Measurements from ENCODE around the gene GLIS1. TPM values are rescaled to one million over a fixed set of nuclear protein-coding genes. Genes with fewer than 3 reads are reported as not detected.

GLIS1 gene
- total and polyA plus RNA-seq, 2 of the 8 experiments (the other 6 are each of a cell fraction or from before 2014, with no cell fraction given) = 0.15 to 0.22 TPM

- peak overlapping the region; percentile 50; the same call in 1 of the 2 replicates for H2BK12ac ChIP-seq (ENCODE audit: low read depth, low read length)
- ChIA-PET POLR2A (ENCODE audit: partially characterized antibody) (no interaction called here), CTCF (ENCODE audit: partially characterized antibody) (interaction anchor here (0.6 to 1.1 kb wide), 5 partner anchors 15 to 181 kb away, joined by 3 to 4 read pairs (median 3); no protein-coding TSS in a partner anchor)
- no peak overlapping the region for H2BK120ac ChIP-seq (replicated peaks; ENCODE audit: low read depth, low read length)
- H3K79me1 ChIP-seq (ENCODE audit: low read depth, low read length) = no peaks in the 10 kb centered on the region
- H4K5ac ChIP-seq (ENCODE audit: insufficient read length, low read depth, low read length) = no peak overlapping the region
- TF ChIP-seq SP1 (IDR thresholded peaks at IDR 0.05; ENCODE audit: low read depth, low read length) (no peak), RXRA (IDR thresholded peaks at IDR 0.05; ENCODE audit: insufficient read depth, low read depth, low read length) (no peak), HDAC2 (IDR thresholded peaks at IDR 0.05; ENCODE audit: borderline replicate concordance in 1 of 2, low read depth in 2 of 2, low read length in 2 of 2) (no peak), JUN (IDR thresholded peaks at IDR 0.05; ENCODE audit: low read depth, low read length) (no peak), BACH1 (IDR thresholded peaks at IDR 0.05; ENCODE audit: low read length) (no peak), KDM4A (IDR thresholded peaks at IDR 0.05; ENCODE audit: low read depth, low read length, severe bottlenecking) (no peak), FOSL1 (IDR thresholded peaks at IDR 0.05; ENCODE audit: insufficient read depth, low read depth, low read length) (no peak), SIN3A (conservative IDR thresholded peaks at IDR 0.05 in 1 of 2, IDR thresholded peaks at IDR 0.05 in 1 of 2; ENCODE audit: low read depth in 1 of 2, low read length in 2 of 2) (no peak), CBX5 (IDR thresholded peaks at IDR 0.05; ENCODE audit: low read depth, low read length) (no peak), TEAD4 (IDR thresholded peaks at IDR 0.05; ENCODE audit: low read depth, low read length) (no peak), GABPA (IDR thresholded peaks at IDR 0.05; ENCODE audit: borderline replicate concordance, insufficient read depth, low read length) (no peak), ASH2L (IDR thresholded peaks at IDR 0.05; ENCODE audit: low read length) (no peak), GTF2F1 (IDR thresholded peaks at IDR 0.05; ENCODE audit: borderline replicate concordance, low read depth, low read length) (no peak), SIRT6 (IDR thresholded peaks at IDR 0.05; ENCODE audit: low read length) (no peak), NRF1 (IDR thresholded peaks at IDR 0.05; ENCODE audit: low read depth, low read length) (no peak)
- H2BK5ac ChIP-seq (ENCODE audit: low read depth, low read length) = no peak overlapping the region
- no peak overlapping the region for H2BK20ac ChIP-seq (ENCODE audit: low read length)
- H3K36me3 ChIP-seq (ENCODE audit: control insufficient read depth in 2 of 4, insufficient read depth in 4 of 4, low read length in 3 of 4) = no peaks in the 10 kb centered on the region
- no peak overlapping the region for H3K4ac ChIP-seq (replicated peaks; ENCODE audit: insufficient read length, low read depth, low read length)
- no peak overlapping the region for H3K23ac ChIP-seq (ENCODE audit: insufficient read length)
- H4K8ac ChIP-seq (ENCODE audit: extremely low read depth, insufficient read depth, low read length) = no peak overlapping the region
- no peaks in the 10 kb centered on the region for H3K23me2 ChIP-seq (ENCODE audit: low read depth, low read length)
- no peak overlapping the region for H2AK5ac ChIP-seq (ENCODE audit: low read depth, low read length)
- no peak overlapping the region for H3K14ac ChIP-seq (ENCODE audit: insufficient read length)
- DNase-seq (ENCODE audit: low read depth in 1 of 2, low spot score in 2 of 2) (no peak), FAIRE-seq (no peak)
- H4K20me1 ChIP-seq (replicated peaks in 1 of 2; ENCODE audit: control insufficient read depth in 1 of 2, insufficient read depth in 2 of 2, low read length in 2 of 2) = no peaks in the 10 kb centered on the region
- peak overlapping the region; percentile 72; the same call in 1 of the 2 replicates for H2BK15ac ChIP-seq (ENCODE audit: low read length)
- no peak overlapping the region for H4K91ac ChIP-seq (replicated peaks; ENCODE audit: insufficient read length, low read length)
- H3K79me2 ChIP-seq (ENCODE audit: control insufficient read depth in 1 of 2, insufficient read depth in 2 of 2, low read length in 2 of 2) = no peaks in the 10 kb centered on the region
- WGBS, 2 experiments (ENCODE audit: extremely low coverage in 1 of 2, insufficient coverage in 1 of 2, insufficient read length in 1 of 2, insufficient replicate concordance in 2 of 2, low coverage in 1 of 2, low lambda C conversion rate in 2 of 2, missing lambda C conversion rate in 1 of 2) = 87% methylated on average over 9 of the region's 9 CpGs; no CpG with 5 or more reads in 1 of the 2 experiments
- H3K18ac ChIP-seq (ENCODE audit: extremely low read depth, low read length) = 0 out of 2 replicates have a peak overlapping the region, but pooled peaks have one; percentile 32
- no peaks in the 10 kb centered on the region for H3K9me3 ChIP-seq (ENCODE audit: insufficient read depth in 2 of 2, low read depth in 1 of 2, low read length in 1 of 2)
- H3K4me1 ChIP-seq (replicated peaks in 1 of 4; ENCODE audit: control insufficient read depth in 3 of 4, insufficient read depth in 4 of 4, low read length in 3 of 4) = peaks cover 0 to 37% (median 14%) of the 10 kb centered on the region in 4 experiments; a peak in 6 of 7 replicates
- no peak overlapping the region for H3K9ac ChIP-seq (replicated peaks in 1 of 4; ENCODE audit: extremely low read depth in 1 of 4, low read depth in 3 of 4, low read length in 3 of 4)
- H3K56ac ChIP-seq (replicated peaks; ENCODE audit: insufficient read length, low read depth, low read length) = no peak overlapping the region
- no peak overlapping the region for H3K27ac ChIP-seq (ENCODE audit: low read depth, low read length)
- H3K4me3 ChIP-seq (ENCODE audit: extremely low read depth in 1 of 4, insufficient read depth in 2 of 4, low read depth in 3 of 4, low read length in 4 of 4) = no peak overlapping the region
- no peak overlapping the region for H3K4me2 ChIP-seq (ENCODE audit: insufficient read depth in 1 of 2, low read depth in 2 of 2, low read length in 2 of 2)
- no peaks in the 10 kb centered on the region; a peak in 2 of 7 replicates for H3K27me3 ChIP-seq (replicated peaks in 1 of 4; ENCODE audit: control insufficient read depth in 3 of 4, extremely low read depth in 1 of 4, insufficient read depth in 3 of 4, low read length in 3 of 4)
- H2AFZ ChIP-seq (ENCODE audit: low read length) = no peak overlapping the region
Measured at GRCh38 chr1:53505401-53505800, 233.6 kb downstream of the GLIS1 start.

All from H1 (cell line).